CD4-positive, alpha-beta T cell treated with Interleukin-10 for 1 hour (primary cell): ENCODE measurements around the gene CARD8.
"Not testable (repeated sequence)": the region's sequence is repeated elsewhere in the genome, so short reads cannot be mapped to it uniquely, and the experiment has no call there.

Source experiments
- DNase-seq: peaks from one replicate; pipeline ENCODE4 v3.0.0-alpha.2; 2020

CARD8 gene

DNA sequence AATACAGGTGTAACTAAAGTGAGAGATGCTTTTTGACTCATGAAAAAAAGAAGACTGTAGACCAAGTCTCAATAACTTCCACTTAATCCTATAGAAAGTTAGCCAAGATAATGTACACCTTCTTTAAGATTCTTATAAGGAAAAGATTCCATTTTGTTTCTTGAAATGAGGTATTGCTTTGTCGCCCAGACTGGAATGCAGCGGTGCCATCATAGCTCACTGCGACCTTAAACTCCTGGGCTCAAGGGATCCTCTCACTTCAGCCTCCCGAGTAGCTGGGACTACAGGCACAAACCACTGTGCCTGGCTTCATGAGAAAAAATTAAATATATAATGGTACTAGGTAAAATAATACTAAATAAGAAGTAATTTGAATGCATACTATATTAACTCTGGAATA lies 3.3 kb upstream of the CARD8 start:
- not testable (repeated sequence) for DNase-seq

DNA sequence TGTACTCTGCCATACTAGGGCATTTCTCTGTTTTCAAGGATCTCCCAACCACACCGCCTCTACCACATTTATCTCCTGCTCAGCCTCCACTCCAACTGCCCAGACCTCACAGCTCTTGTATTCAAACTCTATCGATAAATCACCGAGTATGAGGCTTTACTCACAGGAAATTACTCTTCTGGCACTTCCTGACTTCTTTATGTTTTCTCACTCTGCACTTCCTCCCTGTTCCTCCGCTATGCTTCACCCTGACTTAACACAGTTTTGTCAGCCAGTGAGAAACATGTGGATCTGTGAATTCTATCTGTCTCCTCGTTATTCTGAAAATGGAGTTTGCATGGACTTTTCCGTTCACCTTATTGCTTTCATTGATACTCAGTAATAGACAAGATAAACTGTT lies 2.6 kb upstream of the CARD8 start:
- peak; percentile 64 for DNase-seq

DNA sequence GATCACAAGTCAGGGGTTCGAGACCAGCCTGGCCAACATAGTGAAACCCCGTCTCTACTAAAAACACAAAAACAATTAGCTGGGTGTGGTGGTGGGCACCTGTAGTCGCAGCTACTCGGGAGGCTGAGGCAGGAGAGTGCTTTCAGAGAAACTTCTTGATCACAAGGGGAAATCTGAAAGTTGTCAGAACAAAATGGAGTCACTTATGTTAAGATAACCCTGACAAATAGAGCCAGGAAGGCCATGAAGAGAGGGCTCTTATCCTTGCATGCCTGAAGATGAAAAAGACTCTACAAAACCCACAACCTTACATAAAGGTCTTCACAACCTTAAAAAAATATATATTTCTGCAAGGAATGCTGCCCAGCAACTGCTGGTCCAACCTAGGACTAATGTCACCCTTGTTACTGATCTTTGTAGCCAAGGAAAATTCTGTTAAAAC lies 1.2 kb downstream of the CARD8 start:
- DNase-seq, result no peak

DNA sequence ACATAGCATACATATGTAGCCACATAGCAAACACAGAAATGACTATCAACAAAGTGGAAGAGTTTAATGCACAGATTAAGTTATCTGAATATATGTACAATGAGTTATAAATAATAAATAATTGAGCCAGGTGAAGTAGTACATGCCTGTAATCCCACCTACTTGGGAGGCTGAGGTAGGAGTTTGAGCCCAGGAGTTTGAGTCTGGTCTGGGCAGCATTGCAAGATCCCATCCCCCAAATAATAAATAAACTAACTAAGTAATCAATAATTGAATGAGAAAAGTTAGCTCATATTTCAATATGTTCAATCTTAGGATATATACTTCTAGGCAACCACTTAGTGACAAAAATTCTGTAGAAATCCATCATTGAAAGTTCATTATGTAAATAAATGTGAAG lies 1.7 kb downstream of the CARD8 start:
- DNase-seq, result no peak

DNA sequence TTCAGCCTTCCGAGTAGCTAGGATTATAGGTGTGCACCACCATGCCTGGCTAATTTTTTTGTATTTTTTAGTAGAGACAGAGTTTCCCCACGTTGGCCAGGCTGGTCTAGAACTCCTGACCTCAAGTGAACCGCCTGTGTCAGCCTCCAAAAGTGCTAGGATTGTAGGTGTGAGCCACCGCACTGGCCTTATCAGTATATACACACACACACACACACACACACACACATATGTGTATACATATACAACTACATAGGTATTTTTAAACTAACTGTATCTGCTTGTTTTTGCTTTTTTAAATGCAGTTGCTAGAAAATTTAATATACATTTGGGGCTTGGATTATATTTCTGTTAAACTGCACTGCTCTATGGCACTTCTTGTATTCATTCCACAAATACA lies 3.1 kb downstream of the CARD8 start:
- DNase-seq, result no peak

DNA sequence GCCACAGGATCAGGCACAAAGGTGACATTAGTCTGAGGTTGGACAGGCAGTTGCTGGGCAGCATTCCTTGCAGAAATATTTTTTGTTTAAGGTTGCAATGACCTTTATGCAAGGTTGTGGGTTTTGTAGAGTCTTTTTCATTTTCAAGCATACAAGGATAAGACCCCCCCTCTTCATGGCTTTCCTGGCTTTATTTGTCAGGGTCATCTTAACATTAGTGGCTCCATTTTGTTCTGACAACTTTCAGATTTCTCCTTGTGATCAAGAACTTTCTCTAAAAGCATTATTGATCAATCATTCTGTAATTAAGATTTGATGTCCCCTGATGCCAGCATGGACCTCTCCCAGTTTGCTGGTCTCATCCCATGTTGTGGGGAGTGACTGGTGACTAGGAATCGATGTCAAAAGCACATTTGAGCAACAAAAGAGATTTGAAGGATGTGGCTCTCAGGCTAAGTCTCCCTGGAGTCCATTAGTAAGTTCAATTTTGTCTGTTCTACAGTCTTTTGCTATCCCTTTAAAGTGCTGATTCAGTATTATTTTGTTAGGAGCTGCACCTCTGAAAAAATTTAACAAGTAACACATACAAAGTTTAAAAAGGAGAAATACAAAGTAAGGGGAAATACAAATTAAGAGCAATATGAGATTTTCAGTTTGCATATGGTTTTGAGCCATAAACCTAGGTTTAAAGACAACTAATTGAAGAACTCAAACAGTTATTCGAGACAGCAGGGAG lies 5.3 kb downstream of the CARD8 start:
- DNase-seq, result no peak

DNA sequence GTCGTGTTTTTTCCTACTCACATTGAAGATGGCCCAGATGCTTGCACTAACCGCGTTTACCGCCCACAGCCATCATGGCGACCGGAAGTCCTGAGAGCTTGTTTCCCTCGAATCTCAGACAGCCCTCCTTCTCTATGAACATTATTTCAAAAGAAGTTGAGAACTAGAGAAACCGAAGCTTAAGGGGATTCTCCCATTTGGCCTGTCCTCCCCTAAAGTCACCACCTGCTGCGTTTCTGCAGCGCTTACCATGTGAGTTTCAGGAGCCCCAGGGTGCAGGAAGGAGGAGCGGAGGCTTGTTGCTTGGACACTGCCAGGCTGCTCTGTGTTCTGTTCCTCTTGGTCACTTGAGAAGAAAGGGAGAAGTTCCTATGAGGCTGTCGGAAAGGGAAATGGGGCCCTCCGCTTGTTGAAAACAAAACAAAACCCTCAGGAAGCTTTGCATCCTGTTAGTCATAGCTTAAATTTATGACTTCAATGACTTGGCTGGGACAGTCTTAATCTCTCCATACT lies 6.2 kb downstream of the CARD8 start:
- peak; percentile 76 for DNase-seq

DNA sequence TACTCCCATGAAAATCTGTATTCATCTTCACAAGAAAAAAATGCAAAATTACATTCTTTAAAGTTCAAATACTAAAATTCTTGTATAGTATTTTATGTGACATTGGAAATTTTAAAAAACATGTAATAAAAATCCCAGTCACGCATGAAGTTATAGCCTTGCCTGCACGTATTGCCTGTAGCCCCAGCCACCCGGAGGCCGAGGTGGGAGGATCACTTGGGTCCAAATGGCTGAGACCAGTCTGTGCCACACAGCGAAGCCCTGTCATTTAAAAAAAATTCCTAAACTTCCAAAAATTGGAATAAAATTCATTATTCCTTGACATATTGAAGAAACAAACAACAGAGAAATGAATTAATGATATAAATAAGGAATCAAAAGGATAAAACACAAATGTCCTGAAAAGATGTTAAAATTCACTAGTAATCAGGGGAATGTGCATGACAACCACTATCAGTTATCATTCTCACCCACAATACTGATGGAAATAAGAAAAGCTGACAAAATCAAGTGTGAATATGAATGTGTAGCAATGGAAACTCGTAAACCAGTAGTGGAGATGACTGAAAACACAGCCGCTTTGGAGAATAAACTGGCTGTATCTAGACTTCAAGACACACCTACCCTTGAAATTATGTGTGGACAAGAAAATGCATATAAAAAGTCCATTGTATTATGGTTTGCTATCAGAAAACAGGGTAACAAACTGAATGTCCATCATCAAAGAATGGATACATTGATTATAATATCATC lies 7.5 kb downstream of the CARD8 start:
- DNase-seq, result no peak

DNA sequence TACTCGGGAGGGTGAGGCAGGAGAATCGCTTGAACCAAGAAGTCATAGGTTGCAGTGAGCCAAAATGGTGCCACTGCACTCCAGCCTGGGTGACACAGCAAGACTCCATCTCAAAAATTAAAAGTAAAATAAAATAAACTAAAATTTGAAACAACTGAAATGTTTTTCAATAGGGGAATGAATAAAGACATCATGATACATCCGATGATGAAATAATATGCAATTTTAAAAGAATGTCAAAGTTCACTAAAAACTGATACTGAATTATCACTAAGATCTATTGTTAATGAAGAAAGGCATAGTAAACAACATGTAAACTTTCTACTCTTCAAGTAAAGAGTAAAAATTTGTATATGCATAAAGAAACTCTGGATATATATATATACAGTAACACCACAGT lies 8.5 kb downstream of the CARD8 start:
- DNase-seq, result no peak

DNA sequence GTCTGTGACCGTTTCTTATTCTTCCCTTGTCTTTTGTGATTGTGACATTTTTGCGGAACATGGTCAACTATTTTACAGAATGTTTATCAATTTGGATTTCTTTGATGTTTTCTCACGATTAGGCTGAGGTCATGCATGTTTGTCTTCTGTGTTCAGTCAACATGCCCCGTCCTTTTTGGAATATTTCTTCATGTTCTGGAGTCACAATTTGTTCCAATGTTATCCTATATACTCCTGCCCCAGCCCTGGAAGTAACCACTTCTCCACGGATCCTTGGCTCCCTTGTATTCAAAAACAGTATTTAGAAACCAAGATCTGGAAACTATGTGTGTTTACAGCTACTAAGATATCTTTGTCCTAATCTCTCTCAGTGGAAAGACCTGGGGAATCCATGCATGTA lies 9.6 kb downstream of the CARD8 start:
- DNase-seq, result no peak

DNA sequence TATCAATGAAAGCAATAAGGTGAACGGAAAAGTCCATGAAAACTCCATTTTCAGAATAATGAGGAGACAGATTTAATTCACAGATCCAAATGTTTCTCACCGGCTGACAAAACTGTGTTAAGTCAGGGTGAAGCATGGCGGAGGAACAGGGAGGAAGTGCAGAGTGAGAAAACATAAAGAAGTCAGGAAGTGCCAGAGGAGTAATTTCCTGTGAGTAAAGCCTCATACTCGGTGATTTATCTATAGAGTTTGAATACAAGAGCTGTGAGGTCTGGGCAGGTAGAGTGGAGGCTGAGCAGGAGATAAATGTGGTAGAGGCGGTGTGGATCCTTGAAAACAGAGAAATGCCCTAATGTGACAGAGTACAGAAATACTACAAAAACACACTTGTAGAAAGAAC lies 11.4 kb downstream of the CARD8 start:
- DNase-seq, result peak; percentile 64

DNA sequence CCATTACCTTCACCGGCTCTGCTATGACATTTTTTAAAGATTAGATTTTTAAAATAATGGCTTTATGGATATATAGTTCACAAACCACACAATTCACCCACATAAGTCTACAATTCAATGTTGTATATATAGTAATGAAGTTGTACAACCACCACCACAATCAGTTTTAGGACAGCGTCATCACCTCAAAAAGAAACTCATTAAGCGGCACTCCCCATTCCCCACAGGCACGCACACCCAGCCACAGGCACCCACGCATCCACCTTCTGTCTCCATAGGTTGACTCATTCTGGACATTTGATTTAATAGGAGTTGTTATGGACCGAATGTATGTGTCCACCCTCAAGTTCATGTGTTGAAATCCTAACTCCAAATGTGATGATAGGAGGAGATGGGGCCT lies 13.9 kb downstream of the CARD8 start:
- not testable (repeated sequence) for DNase-seq

DNA sequence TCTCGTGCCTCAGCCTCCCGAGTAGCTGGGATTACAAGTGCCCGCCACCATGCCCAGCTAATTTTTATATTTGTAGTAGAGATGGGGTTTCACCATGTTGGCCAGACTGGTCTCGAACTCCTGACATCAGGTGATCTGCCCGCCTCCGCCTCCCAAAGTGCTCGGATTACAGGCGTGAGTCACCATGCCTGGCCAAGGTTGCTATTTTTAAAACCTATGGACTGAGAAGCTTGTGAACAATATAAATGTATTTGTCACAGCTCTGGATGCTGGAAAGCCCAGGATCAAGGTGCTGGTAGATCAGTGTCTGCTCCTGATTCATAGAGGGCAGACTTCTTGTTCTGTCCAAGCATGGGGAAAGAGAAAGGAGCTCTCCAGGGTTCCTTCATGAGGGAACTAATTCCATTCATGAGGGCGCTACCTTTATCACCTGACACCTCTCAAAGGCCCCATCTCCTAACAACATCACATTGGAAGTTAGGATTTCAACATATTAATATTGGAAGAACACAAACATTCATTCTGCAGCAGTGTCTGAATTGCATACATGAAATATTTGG lies 16.1 kb downstream of the CARD8 start:
- DNase-seq, result no peak

DNA sequence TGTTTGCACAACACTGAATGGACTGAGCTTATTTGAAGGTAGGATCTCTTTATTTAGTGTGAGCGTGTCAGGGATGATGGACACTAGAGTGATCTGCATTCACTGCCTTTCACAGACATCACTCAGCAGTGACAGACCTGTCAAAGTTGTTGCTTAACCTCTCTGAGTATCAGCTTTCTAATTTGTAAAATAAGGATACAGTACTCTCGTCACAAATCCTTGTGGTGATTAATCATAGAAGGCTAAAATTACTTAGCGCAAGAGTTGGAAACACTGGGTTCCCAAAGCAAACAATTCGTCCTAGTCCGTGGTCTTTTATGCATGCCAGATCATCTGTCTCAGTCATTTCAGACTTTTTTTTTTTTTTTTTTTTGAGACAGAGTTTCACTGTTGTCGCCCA lies 16.6 kb downstream of the CARD8 start:
- no peak for DNase-seq

DNA sequence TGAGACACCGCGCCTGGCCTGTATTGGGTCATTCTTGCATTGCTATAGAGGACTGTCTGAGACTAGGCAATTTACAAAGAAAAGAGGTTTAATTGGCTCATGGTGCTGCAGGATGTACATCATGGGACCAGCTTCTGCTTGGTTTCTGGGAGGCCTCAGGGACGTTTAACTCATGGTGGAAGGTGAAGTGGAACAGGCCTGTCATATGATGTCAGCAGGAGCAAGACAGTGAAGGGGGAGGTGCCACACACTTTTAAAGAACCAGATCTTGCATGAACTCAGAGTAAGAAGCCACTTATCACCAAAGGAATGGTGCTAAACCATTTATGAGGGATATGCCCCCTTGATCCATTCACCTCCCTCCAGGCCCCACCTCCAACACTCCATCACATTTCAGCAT lies 18.7 kb downstream of the CARD8 start:
- no peak for DNase-seq

DNA sequence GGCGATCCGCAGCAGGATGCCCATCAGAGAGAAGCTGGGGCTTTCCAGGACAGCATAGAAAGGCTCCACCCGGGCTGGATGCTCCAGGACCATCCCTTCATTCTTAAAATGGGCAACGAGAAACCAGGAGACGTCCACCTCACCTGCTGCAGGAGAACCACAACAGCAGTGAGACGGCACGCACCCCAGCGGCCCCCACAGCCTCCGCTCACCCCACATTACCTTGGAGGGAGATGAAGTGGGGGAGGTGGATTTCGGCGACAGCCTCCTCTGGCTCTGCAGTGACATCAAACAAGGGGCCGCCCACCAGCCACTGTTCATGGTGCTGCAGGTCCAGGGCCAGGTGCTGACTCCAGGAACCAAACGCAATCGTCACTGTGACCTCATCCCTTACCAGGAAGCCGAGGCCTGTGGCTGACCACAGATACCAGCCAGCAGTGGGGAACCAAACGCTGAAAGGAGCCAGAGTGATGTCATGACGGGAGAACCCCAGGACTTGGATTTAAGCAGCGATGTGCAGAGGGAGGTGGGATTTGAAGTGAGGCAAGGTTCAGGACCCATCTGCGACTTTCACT lies 25.1 kb downstream of the CARD8 start:
- DNase-seq, result peak; percentile 25

DNA sequence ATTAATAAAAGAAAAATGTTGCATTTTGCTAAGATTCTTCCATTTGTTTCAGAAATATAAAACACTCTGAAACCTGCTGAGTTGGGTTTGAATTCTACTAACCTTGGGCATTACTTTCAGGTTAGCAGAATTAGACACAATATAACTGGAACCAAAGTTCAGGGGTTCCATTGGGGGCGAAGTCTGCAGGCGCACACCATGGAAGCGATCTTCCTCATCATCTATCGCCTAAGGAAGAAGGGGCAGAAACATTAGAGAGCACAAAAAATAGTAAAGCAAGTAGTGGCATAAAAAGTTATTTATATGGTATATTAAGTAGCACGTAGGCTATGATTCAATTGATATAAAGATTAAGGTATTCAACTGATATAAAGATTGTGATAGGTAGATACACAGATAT lies 34.1 kb downstream of the CARD8 start:
- DNase-seq, result no peak

DNA sequence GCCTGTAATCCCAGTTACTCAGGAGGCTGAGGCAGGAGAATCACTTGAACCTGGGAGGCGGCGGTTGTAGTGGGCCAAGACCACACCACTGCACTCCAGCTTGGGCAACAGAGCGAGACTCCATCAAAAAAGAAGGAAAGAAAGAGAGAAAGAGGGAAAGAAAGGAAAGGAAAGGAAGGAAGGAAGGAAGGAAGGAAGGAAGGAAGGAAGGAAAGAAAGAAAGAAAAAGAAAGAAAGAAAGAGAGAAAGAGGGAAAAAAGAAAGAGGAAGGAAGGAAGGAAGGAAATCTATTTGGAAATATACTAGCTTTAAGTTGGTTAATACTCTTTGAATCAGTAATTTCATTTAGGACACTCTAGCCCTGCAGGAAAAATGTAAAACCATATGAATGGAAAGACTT lies 34.9 kb downstream of the CARD8 start:
- DNase-seq, result not testable (repeated sequence)

DNA sequence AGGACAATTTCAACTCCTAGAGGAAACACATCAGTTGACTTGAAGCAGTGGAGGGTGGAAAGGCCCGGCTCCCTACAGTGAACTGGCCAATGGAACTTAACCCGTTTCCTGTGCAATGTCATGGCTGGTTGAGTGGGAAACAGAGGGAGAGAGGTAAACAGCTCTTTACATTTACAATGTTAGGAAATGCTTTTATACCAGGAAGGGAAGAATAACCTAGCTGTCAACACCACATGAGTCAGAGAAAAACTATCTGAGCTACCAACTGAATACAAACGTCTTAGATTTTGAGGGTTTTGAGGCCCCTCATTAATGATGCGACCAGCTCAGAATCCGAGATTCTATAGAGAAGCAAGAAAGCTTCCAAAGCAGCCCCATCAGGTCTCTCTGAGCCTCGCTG lies 36.7 kb downstream of the CARD8 start:
- DNase-seq, result no peak

DNA sequence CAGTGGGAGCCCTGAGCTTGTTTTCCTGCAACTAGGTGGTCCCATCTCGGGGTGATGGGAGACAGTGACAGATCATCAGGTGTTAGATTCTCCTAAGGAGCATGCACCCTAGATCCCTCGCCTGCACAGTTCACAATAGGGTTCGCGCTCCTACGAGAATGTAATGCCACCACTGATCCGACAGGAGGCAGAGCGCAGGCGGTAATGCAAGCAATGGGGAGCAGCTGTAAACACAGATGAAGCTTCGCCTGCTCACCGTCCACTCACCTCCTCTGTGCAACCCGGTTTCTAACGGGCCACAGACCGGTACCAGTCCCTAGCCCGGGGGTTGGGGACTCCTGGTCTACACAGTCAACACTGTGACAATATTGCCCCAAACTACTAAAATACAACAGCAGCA lies 38.8 kb downstream of the CARD8 start:
- no peak for DNase-seq

DNA sequence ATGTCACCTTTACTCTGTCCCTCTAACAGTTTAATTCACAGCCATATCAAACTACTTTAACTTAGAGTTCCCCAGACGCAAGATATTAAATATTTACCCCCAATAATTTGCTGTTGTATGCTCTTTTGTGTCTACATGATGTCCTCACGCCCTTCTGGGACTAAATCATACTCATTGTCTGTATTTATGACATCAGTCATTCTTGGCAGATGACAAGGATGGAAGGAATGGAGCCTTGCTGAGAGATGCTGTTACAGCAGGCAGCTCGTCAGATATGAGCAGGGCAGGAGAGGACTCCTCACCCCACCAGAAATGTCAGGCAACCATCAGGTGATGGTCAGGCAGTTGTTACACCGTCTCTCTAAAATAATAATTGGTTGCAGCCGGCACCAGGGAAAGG lies 41.8 kb downstream of the CARD8 start:
- DNase-seq, result no peak

DNA sequence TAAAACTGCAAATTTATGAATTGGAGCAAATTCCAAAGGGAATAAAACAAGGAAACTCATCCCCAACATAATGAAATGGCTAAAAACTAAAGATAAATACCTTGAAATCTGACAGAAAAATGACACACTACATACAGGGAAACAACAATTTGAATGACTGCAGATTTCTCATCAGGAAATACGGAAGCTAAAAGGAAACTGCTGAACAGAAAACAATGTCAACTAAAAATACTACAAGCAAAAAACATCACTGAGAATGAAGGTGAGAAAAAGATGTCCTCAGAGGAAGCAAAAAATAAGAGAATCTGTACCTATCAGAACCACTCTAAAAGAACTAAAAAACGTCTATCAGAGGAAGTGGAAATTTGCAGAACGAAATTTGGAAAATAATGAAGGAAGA lies 45.7 kb downstream of the CARD8 start:
- no peak for DNase-seq

DNA sequence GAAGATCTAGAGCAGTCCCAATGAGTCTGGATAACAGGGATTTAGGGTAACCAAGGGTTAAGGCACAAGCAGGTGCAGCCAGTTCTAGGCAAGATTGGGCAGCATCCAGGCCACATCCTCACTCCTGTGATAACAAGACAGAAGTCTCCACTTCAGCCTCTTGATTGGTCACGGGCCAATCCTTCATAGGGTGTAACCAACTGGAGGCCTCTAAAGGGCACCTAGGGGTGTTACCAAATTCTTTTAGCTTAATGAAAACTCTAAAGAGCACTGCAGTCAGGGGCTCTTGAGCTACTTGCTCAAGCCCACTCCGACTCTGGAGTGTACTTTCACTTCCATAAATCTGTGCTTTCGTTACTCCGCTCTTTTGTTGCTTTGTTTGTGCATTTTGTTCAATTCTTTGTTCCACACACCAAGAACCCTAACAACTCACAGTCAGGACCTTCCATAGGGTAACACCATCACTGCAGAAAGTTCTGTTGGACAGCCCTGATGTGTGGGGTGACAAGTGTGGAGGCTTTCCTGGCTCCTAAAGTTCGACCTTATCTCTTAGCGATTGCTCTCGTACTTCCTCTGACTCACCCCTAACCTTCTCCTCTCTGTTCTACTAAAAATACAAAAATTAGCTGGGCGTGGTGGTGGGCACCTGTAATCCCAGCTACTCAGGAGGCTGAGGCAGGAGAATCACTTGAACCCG lies 49.2 kb downstream of the CARD8 start:
- DNase-seq, result no peak
